GM18858 (cell line): ENCODE measurements around the gene SORT1.
"Not testable (repeated sequence)": the region's sequence is repeated elsewhere in the genome, so short reads cannot be mapped to it uniquely, and the experiment has no call there.

Experiments used
- ATAC-seq: cut with Tn5 transposase; IDR thresholded peaks from one replicate; pipeline ENCODE4 v1.9.1; 2021; ENCODE audit not compliant: unreplicated experiment

Gene SORT1

GRCh38 chr1:109398343-109399225 is 866 bp upstream of the SORT1 start:
- ATAC-seq = no peak

DNA sequence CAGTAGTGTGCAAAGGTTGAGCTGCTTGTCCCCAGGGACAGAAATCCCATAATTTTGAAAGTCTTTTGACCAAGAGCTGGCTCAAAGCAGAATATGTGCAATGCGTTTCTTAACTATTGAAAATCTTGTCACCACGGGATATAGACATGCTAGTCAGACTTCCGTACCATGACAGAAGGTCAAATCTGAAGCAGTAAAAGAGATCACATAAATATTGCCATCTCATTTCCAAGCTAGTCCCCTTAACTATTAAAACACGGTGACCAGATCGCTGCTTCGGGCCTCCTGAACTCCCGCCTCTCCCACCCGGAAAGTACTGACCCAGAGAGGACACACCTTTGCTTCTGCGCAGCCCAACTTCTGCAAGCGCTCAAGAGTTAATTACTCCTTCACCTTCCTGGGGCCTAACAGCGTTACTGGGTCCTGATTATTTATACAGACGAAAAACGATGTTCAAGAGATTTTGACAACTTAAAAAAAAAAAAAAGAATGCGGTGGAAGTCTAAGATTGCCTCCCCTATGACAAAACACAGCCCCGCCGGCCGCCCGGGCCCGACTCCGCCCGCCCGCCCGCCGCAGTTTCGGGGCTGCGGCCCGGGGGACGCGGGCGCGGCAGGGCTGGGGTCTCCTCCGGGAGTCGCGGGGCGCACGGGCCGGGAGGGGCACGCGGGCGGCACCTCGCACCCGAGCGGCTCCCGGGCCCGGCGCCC is 692 bp downstream of the SORT1 start:
- ATAC-seq = no peak

DNA sequence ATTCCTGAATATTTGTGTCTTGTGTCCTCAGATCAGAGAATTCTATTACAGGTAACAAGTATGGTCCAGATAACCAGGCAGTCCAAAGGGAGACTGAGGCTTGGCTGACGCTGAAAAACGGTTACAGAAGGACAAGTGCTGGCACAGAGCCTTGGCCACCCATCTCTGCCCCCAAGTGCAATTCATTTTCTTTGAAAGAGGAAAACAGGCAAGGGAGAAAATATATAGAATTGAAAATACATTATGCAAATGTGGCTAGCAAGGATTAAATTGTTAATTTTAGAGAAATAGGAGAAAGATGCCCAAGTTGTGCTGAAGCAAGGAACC is 1.2 kb downstream of the SORT1 start:
- ATAC-seq = no peak

DNA sequence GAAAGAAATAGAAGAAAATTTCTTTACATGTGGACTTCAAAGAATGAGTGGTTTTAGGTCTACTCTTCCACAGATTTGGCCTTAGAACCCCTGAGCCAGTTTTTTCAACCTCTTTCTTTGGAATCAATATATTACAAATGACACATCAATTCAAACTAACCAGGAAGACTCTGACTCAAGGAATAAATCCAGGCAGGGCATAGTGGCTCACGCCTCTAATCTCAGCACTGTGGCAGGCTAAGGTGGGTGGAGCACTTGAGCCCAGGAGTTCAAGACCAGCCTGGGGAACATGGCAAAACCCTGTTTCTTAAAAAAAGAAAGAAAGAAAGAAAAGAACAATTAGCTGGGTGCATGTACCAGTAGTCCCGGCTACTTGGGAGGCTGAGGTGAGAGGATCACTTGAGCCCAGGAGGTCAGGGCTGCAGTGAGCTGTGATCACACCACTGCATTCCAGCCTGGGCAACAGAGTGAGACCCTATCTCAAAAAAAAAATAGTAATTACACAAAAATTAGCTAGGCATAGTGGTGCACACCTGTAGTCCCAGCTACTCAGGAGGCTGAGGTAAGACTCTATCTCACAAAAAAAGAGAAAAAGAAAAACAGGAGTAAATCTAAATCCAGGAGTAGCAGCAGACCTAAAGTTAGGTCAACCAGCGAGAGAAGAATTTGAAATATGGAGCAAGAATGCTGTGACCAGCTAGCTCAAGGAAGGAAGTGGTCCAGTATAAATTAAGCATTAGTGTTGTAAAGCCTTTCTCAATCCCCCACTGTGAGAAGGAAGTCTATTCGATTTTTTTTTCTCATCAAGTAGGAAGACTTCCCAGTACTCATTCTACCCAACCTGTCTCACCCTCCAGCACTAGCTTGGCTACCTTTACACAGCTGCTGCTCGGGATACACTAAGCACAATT is 1.9 kb downstream of the SORT1 start:
- no peak for ATAC-seq

DNA sequence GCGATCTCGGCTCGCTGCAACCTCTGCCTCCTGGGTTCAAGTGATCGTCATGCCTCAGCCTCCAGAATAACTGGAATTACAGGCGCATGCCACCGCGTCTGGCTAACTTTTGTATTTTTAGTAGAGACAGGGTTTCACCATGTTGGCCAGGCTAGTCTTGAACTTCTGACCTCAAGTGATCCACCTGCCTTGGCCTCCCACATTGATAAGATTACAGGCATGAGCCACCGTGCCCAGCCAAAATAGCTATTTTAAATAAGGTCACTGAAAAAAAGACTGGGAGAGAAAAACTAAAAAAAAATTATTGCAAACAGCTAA is 2.5 kb downstream of the SORT1 start:
- not testable (repeated sequence) for ATAC-seq

GRCh38 chr1:109394591-109395281 is 3.0 kb downstream of the SORT1 start:
- no peak for ATAC-seq

DNA sequence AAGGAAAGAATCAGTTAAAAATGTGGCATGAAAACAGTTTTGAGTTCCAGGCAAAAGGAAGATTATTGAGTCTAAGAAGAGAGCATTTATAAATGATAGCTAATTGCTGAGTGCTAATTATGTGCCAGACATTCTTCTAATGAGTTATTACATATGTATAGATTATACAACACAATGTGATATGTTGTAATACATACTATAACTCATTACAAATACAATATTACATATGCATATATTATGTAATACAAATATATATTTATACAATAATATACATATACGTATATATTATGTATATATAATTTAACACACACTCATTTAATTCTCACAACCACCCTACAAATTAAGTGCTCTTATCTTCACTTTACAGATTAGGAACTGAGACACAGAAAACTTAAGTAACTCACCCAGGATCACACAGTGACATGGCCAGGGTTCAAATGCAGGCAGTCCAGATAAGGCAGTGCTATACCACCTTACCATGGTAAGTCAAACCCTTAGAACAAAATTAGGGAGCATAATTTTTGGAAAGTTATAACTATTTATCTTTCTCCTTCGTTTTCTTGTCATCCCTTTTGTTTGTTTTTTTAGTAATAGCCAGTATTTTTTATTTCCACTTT is 4.0 kb downstream of the SORT1 start:
- ATAC-seq = no peak

- ATAC-seq = no peak
Measured at GRCh38 chr1:109392788-109393616, 4.7 kb downstream of the SORT1 start.

GRCh38 chr1:109392037-109392787 is 5.5 kb downstream of the SORT1 start:
- peak; percentile 10 for ATAC-seq

- ATAC-seq = peak; percentile 84
Measured at GRCh38 chr1:109391626-109392025, 6.1 kb downstream of the SORT1 start.

DNA sequence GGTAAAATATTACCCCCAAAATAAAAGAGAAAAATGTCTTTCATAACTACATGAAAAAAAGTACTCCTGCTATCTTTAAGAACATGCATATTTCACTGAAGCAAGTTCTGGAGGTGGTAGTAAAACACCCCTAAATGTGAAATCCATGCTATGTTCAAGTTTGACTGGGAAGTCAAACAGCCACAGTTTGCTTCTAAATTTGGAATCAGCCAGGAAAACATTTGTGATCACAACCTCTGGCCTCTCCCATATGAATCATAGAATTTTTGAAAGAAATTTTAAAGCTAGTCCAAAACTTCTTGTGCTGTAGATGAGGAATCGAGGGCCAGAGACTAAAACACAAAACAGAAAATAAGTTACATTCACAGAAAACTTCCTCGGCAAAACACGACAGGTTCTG is 6.6 kb downstream of the SORT1 start:
- no peak for ATAC-seq

- no peak for ATAC-seq
Measured at GRCh38 chr1:109389638-109390341, 7.9 kb downstream of the SORT1 start.

- no peak for ATAC-seq
Measured at GRCh38 chr1:109388884-109389637, 8.7 kb downstream of the SORT1 start.

DNA sequence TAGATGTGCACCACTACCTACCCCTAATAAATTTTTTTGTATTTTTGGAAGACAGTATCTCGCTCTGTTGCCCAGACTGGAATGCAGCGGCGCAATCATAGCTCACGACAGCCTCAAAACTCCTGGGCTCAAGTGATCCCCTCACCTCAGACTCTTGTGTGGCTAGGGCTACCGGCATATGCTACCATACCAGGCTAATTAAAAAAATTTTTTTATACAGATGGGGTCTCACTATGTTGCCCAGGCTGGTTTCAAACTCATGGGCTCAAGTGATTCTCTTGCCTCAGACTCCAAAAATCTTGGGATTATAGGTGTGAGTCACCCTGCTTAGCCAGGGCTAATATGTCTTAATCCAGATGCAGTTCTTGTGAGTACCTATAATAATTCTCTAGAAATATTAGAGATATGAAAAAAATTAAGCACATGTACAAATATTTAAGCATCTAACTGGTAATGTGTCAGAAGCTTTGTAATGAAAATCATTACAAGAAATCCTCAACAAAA is 9.5 kb downstream of the SORT1 start:
- no peak for ATAC-seq

GRCh38 chr1:109386054-109386717 is 11.5 kb downstream of the SORT1 start:
- ATAC-seq = no peak

- no peak for ATAC-seq
Measured at GRCh38 chr1:109385417-109385816, 12.3 kb downstream of the SORT1 start.

- ATAC-seq = no peak
Measured at GRCh38 chr1:109383854-109384253, 13.9 kb downstream of the SORT1 start.
